Colonic mucosa (tissue), 4 donors: ENCODE results near the gene ANKRD9. TPM values are rescaled to one million over a fixed set of nuclear protein-coding genes. Genes with fewer than 3 reads are reported as not detected.
"Not testable (repeated sequence)": the region's sequence is repeated elsewhere in the genome, so short reads cannot be mapped to it uniquely, and the experiment has no call there.

Experiments used
- DNase-seq: peaks from one replicate; pipeline ENCODE4 v3.0.0-alpha.2; 2020
- H3K27ac ChIP-seq: fragments of 200-600 bp; one replicate; pipeline ENCODE4 v1.8.0; 2021
- H3K27me3 ChIP-seq: fragments of 200-600 bp; one replicate; pipeline ENCODE4 v1.8.0; 2021
- H3K36me3 ChIP-seq: fragments of 200-600 bp; one replicate; pipeline ENCODE4 v1.8.0; 2021
- H3K4me1 ChIP-seq: fragments of 200-600 bp; one replicate; pipeline ENCODE4 v1.8.0; 2021; ENCODE audit warnings: mild to moderate bottlenecking
- H3K4me3 ChIP-seq: fragments of 200-600 bp; one replicate; pipeline ENCODE4 v1.8.0; 2021
- H3K9ac ChIP-seq, 2 donors: one replicate each; pipeline ENCODE4 v1.7.0; 2013; ENCODE audit warnings: control low read depth in 2 of 2, low read depth in 2 of 2, low read length in 2 of 2
- H3K9me3 ChIP-seq: fragments of 200-600 bp; one replicate; pipeline ENCODE4 v1.8.0; 2021
- CTCF ChIP-seq: fragments of 200-600 bp; IDR thresholded peaks from one replicate; pipeline ENCODE4 v1.8.0; 2022; ENCODE audit warnings: antibody characterized with exemption, mild to moderate bottlenecking
- intact Hi-C: fragments of 100-400 bp; cut with DNase I; formaldehyde crosslinking; loops from one replicate; pipeline ENCODE4 v1.14.1; 2022
- total RNA-seq, 2 donors: library from RNA; stranded (reverse); fragmentation: NEBNext Ultra II Directional in 1 of 2; extraction: Animal tissue kit (Norgen Biotek cat#: 25700) in 1 of 2; gene quantifications; one replicate each; pipeline ENCODE4 v1.2.1, GENCODE V29; 2021
- donor health status: healthy.
- donor health status: DM: no; HTN: no; CAD: no.
- donor health status: DM: no; HTN: no; CAD: no.

ANKRD9 gene
- total RNA-seq, 2 donors from 2014 or later: 107 to 115 TPM

GRCh38 chr14:102545461-102546265, 36.1 kb upstream of the ANKRD9 start:
- Histone ChIP-seq H3K9me3 (no peaks in the 10 kb centered on the region), H3K27ac (no peak overlapping the region), H3K27me3 (no peaks in the 10 kb centered on the region), H3K9ac (peak overlapping the region; percentile 60 to 77), H3K4me1 (no peaks in the 10 kb centered on the region), H3K36me3 (no peaks in the 10 kb centered on the region), H3K4me3 (no peak overlapping the region)
- no peak for DNase-seq
- no peak for TF ChIP-seq CTCF
- intact Hi-C loops: no loop called here

GRCh38 chr14:102544747-102545460, 35.3 kb upstream of the ANKRD9 start:
- Histone ChIP-seq H3K9ac (peak overlapping the region; percentile 60 to 77), H3K4me1 (no peaks in the 10 kb centered on the region), H3K27ac (no peak overlapping the region), H3K4me3 (peak overlapping the region; percentile 17), H3K36me3 (no peaks in the 10 kb centered on the region), H3K27me3 (no peaks in the 10 kb centered on the region), H3K9me3 (no peaks in the 10 kb centered on the region)
- no peak for TF ChIP-seq CTCF
- intact Hi-C loops: no loop called here
- peak; percentile 75 for DNase-seq

- DNase-seq: no peak
- Histone ChIP-seq H3K4me1 (no peaks in the 10 kb centered on the region), H3K27ac (no peak overlapping the region), H3K9ac (peak overlapping the region in 1 of 2 donors; percentile 34), H3K36me3 (no peaks in the 10 kb centered on the region), H3K4me3 (peak overlapping the region; percentile 17), H3K27me3 (no peaks in the 10 kb centered on the region), H3K9me3 (no peaks in the 10 kb centered on the region)
- intact Hi-C loops: no loop called here
- TF ChIP-seq CTCF: no peak
Measured at GRCh38 chr14:102544046-102544746, 34.6 kb upstream of the ANKRD9 start.

- intact Hi-C loops: no loop called here
- H3K4me3 ChIP-seq: no peak overlapping the region
- H3K9me3 ChIP-seq: no peaks in the 10 kb centered on the region
- no peak overlapping the region for H3K9ac ChIP-seq
- H3K36me3 ChIP-seq: no peaks in the 10 kb centered on the region
- no peak for TF ChIP-seq CTCF
- no peaks in the 10 kb centered on the region for H3K27me3 ChIP-seq
- no peak for DNase-seq
- no peak overlapping the region for H3K27ac ChIP-seq
- H3K4me1 ChIP-seq: no peaks in the 10 kb centered on the region
Measured at GRCh38 chr14:102541771-102542170, 32.2 kb upstream of the ANKRD9 start.

GRCh38 chr14:102541029-102541491, 31.5 kb upstream of the ANKRD9 start:
- H3K27ac ChIP-seq, intact Hi-C loops, H3K36me3 ChIP-seq, H3K9me3 ChIP-seq, H3K27me3 ChIP-seq, DNase-seq, H3K4me3 ChIP-seq, H3K4me1 ChIP-seq, H3K9ac ChIP-seq: not testable (repeated sequence)
